Activated T-cell treated with anti-CD3 and anti-CD28 coated beads, Interleukin-2, amount 50 U/mL, for 48 hours (primary cell): ENCODE results near the gene ANLN.
A peak's percentile ranks its signal among the peaks of the same experiment; 100 is the strongest.
"Not testable (repeated sequence)": the region's sequence is repeated elsewhere in the genome, so short reads cannot be mapped to it uniquely, and the experiment has no call there.

Experiments
- DNase-seq, 2 experiments: peaks; one replicate each; pipeline ENCODE4 v3.0.0-alpha.2; 2020

Gene ANLN

GRCh38 chr7:36389371-36390198 lies at the start of gene ANLN:
TSS of gene ANLN (plus strand) at chr7:36389862. CDS start at chr7:36390027, 165 bp downstream.
- peak; percentile 88 to 92 for DNase-seq

DNA sequence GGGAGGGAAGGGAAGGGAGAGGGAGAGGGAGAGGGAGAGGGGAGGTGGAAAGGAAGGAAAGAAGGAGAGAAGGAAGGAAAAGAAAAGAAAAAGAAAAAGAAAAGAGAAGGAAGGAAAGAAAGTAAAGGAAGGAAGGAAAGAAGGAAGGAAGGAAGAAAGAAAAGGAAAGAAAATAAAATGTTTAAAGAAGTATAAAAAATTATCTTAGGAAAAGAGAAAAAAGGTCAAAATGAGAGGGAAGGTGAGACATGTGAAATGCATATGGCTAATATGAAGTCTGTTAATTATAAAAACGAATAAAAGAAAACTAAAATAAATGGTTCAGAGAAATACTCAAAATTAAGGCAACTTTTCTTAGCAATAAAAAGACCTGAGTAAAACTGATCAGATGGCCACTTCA lies 46.1 kb upstream of the ANLN start:
- DNase-seq: no peak

GRCh38 chr7:36344622-36345021 lies 45.0 kb upstream of the ANLN start:
- no peak for DNase-seq

DNA sequence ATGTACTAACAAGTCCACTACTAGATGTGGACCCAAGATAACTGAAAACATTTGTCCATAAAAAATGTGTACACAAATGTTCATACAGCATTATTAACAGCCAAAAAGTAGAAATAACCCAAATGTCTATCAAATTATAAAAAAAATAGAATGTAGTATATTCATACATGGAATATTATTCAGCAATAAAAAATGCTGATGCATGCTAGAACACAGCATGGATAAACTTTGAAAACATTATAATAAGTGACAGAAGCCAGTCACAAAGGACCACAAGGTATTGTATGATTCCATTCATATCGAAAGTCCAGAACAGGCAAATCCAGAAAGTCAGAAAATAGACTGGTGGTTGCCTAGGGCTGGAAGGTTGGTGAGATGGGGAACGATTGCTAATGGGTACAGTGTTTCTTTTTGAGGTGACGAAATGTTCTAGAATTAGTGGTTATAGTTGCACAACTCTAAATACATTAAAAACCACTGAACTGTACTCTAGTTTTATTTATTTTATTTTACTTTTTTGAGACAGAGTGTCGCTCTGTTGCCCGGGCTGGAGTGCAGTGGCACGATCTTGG lies 43.3 kb upstream of the ANLN start:
- DNase-seq: no peak

DNA sequence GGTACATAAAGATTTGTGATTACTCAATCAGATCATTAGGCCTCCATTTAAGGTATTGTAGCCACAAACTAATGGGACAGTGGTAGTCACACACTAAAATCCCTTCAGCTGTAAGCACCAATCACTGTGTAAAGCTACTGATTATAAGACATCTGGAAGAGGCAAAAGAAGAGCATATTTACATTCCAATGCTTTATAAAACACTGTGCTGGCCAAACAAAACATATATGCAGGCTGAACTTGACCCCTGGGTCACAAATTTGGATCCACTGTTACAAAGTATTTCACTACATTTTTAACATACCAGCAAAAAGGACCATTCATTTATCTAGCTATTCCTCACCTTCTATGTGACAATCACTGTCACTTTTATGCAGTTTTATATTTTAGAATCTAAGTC lies 41.4 kb upstream of the ANLN start:
- DNase-seq: no peak

DNA sequence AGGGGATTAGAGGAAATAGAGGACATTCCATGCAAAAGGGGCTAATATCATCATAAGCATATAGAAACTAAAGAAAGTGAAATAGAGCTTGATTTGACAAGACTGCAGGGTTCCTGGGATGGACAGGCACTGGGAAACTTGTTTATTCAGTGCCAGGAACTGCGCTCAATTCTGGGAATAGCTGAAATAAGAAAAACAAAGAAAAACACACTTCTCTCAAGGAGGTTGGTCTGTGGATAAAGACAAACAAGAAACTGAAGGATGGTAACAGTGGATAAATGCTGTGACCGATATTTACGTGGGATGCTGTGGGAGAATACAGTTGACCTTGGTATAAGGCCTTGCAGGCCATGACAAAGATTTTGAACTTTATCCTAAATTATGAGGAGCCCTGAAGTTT lies 40.9 kb upstream of the ANLN start:
- no peak for DNase-seq

GRCh38 chr7:36349626-36350025 lies 40.0 kb upstream of the ANLN start:
- DNase-seq: no peak

DNA sequence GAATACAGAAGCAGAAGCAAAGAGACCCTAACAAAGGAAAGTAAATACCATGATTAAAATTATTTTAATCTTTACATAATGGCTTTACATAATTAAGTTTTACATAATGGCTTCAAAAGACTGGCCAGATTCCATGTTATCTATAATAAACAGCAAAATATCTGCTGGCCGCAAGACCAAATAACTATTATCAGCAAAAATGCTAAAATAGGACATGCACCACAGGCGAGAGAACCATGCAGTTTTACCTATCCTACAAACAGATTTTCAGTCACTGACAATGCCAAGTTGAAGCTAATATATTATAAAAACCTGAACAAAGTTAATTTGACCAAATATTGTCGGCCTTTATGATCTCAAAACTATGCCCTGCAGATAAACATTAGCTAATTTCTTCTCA lies 34.2 kb upstream of the ANLN start:
- no peak for DNase-seq

GRCh38 chr7:36357054-36357453 lies 32.6 kb upstream of the ANLN start:
- DNase-seq: no peak

GRCh38 chr7:36358589-36358988 lies 31.1 kb upstream of the ANLN start:
- DNase-seq: no peak

DNA sequence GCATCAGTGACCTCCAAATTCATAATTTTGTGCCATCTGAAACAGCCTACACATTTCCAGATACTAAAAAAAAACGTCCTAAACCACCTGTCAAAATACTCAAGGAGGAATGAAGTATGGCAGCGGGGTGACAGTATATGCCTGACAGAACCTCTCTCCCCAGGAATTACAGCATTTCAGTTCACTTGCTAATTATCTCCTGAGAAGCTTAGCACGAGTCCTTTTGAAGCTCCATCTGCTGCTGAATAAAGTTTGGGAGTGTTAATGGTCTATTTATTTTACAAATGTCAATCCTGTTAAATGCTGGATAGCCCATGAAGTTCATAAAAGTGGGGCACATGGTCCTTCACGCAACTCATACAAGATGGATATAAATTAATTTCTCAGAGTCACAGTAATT lies 29.4 kb upstream of the ANLN start:
- DNase-seq: no peak

GRCh38 chr7:36361227-36361626 lies 28.4 kb upstream of the ANLN start:
- DNase-seq: no peak

DNA sequence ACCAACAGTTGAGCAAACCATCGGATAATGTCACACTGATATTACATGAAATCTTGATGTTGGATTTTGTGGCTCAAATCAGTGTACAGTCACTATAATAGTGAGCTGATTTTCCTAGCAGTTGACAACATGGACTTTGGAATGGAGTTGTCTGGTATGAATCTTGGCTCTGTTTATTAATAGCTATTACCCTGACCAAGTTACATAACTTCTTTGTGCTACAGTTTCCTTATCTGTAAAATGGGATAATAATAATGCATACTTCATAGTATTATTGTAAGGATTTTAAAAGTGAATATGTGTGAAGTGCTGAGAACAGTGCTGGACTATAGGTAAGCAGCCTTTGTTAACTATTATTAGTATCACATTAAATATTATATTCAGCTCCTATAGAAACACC lies 26.1 kb upstream of the ANLN start:
- no peak for DNase-seq

DNA sequence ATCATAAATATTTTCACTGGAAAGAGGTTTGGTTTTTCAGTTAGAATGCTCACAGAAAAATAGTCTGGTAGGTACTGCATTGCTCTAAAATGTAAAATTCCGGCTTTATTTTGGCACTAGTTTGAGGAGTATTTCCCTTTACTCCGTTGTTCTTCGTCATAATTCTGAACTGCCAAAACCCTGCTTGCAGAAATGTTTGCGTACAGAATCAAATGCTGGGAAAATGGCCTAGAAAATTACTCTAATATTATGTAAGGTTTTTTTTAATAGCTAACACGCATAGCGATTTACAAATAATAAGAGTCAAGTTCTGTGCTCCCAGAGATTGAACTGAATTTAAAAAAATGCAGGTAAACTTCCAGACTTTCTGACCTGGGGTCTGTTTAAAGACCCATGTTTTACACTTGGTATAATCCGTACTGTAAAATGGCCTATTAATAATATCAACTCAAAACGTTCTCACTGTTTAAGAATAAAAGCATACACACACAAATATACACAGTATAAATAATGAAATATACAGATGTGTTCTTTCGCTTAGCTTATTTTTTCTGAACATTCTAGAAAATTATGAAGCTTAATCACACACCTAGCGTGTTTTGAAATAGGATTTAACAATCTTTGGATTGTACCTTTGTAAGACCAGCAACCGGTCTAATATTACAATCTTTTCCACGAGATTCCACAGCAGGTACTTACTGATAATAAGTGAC lies 23.5 kb upstream of the ANLN start:
- DNase-seq: no peak

GRCh38 chr7:36366718-36367560 lies 22.7 kb upstream of the ANLN start:
- DNase-seq: peak; percentile 92 to 95

GRCh38 chr7:36367561-36368077 lies 22.0 kb upstream of the ANLN start:
- no peak for DNase-seq

DNA sequence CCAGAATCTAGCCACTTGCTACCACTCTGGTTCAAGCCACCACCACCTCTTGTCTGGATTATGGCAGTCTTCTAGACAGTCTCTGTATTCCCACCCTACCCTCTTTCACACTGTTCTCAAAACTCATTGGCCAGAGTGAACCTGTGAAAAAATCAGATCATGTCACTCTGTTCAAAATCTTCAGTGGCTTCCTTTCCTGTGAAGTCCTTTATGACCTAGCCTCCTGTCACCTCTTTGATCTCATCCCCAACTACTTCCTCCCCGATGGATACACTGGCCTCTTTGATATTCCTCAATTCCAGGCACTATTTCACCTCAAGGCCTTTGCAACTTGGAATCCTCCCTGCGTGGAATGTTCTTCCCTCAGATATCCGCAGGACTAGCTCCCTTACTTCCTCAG lies 21.2 kb upstream of the ANLN start:
- DNase-seq: no peak

DNA sequence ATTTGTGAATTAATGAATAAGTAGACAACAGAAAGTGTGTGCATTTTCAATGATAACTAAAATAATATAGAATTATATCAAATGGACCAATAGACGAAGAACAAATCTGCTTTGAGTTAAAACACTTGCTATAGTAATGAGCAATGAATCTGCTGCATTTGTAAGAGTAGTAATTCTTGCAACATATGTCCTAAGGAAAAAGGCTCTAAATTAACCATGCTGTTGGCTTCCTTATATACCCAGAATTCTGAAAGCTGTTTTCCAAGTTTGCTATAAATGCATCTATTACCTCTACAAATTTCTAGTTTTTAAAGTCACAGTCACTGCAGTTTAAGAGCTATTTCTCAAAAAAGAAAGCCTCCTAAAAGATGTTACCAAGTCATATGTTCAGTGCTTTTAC lies 20.5 kb upstream of the ANLN start:
- no peak for DNase-seq

GRCh38 chr7:36370046-36370445 lies 19.6 kb upstream of the ANLN start:
- no peak for DNase-seq

DNA sequence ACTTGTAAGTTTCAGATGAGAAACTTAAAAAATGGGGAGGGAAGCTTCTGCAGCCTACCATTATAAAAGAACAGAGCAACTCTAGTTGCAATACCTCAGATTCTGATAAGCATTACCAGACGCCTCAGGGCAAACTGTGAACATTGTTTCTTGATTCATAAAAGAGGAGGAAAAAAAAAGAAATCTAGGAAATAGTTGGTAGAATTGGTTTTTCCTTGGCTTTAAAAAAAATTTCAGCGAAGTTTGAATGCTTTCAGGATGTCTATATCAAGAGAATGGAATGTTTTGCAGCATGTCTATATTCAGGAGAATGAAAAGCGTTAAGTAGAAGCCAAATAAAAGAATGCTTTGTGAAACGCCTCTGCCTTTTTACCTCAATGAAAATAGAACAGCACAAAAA lies 17.5 kb upstream of the ANLN start:
- DNase-seq: no peak

DNA sequence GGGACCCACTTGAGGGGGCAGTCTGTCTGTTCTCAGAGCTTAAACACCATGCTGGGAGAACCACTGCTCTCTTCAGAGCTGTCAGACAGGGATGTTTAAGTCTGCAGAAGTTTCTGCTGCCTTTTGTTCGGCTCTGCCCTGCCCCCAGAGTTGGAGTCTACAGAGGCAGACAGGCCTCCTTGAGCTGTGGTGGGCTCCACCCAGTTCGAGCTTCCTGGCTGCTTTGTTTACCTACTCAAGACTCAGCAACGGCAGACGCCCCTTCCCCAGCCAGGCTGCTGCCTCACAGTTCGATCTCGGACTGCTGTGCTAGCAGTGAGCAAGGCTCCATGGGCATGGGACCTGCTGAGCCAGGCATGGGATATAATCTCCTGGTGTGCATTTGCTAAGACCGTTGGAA lies 11.1 kb upstream of the ANLN start:
- DNase-seq: not testable (repeated sequence)

DNA sequence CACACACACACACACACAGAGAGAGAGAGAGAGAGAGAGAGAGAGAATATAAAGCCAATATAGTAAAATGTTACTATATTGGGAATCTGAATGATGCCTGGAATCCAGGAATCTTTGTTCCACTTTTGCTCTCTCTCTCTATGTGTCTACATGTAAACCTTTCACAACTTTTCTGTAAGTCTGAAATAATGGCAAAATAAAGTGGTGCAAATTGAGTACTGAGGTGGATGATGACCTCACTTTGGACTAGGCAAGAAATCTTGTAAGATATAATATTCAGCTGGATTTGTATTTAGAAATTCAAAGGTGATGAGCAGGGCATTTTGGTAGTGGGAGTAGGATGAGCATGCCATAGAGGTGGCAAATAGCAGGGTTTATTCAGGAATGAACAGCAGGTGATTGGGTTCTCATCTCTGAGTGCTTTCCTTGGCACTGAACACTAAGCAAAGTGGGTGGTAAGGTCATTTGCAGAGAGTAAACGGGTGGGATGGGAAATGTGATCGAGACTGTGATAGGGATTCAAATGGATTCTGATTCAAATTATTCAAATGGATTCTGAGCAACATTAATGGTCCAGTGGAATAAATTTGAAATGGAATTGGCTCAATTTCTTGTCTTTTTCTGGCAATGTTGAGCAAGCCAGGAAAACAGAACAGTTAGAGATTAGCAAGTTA lies 9.7 kb upstream of the ANLN start:
- no peak for DNase-seq
